Nephron progenitor cell (in vitro differentiated cells): ENCODE results near the gene CCDC172.

Experiments
- DNase-seq: peaks from one replicate; pipeline ENCODE4 v3.0.0; 2021
- H3K27ac Mint-ChIP-seq: 2 replicates; pipeline ENCODE4 v1.8.0; 2021; ENCODE audit warnings: mild to moderate bottlenecking, moderate library complexity, mixed read lengths
- H3K27me3 Mint-ChIP-seq: 2 replicates; pipeline ENCODE4 v1.8.0; 2021; ENCODE audit warnings: mild to moderate bottlenecking, low read depth, mixed read lengths; ENCODE audit not compliant: poor library complexity
- H3K36me3 Mint-ChIP-seq: 2 replicates; pipeline ENCODE4 v1.8.0; 2021; ENCODE audit warnings: low read depth, mixed read lengths
- H3K4me1 Mint-ChIP-seq: 2 replicates; pipeline ENCODE4 v1.8.0; 2021; ENCODE audit warnings: mixed read lengths
- H3K4me3 Mint-ChIP-seq: 2 replicates; pipeline ENCODE4 v1.8.0; 2021; ENCODE audit warnings: mild to moderate bottlenecking, moderate library complexity, mixed read lengths
- H3K9me3 Mint-ChIP-seq: 2 replicates; pipeline ENCODE4 v1.8.0; 2021; ENCODE audit warnings: mild to moderate bottlenecking, moderate library complexity, mixed read lengths
- CTCF ChIP-seq: fragments of 200-600 bp; sonication (generic); IDR thresholded peaks from 2 replicates; pipeline ENCODE4 v1.5.0; 2021; ENCODE audit warnings: antibody characterized with exemption

The CCDC172 gene

GRCh38 chr10:116304923-116305322 is 19.3 kb upstream of the CCDC172 start:
- no peak for TF ChIP-seq CTCF
- Mint-ChIP-seq H3K36me3 (no peaks in the 10 kb centered on the region), H3K27ac (no peak overlapping the region), H3K9me3 (no peaks in the 10 kb centered on the region), H3K4me3 (no peak overlapping the region), H3K4me1 (peaks cover 13% of the 10 kb centered on the region), H3K27me3 (peaks cover 16% of the 10 kb centered on the region)
- no peak for DNase-seq

- Mint-ChIP-seq H3K36me3 (no peaks in the 10 kb centered on the region), H3K27ac (no peak overlapping the region), H3K27me3 (peaks cover 15% of the 10 kb centered on the region), H3K4me1 (peaks cover 23% of the 10 kb centered on the region), H3K9me3 (no peaks in the 10 kb centered on the region), H3K4me3 (no peak overlapping the region)
- no peak for DNase-seq
- no peak for TF ChIP-seq CTCF
Measured at GRCh38 chr10:116306847-116307246, 17.4 kb upstream of the CCDC172 start.

- Mint-ChIP-seq H3K4me3 (no peak overlapping the region), H3K27ac (no peak overlapping the region), H3K36me3 (no peaks in the 10 kb centered on the region), H3K27me3 (peaks cover 15% of the 10 kb centered on the region), H3K4me1 (peaks cover 23% of the 10 kb centered on the region), H3K9me3 (no peaks in the 10 kb centered on the region)
- TF ChIP-seq CTCF: no peak
- no peak for DNase-seq
Measured at GRCh38 chr10:116307455-116307854, 16.8 kb upstream of the CCDC172 start.

GRCh38 chr10:116311016-116311415 is 13.2 kb upstream of the CCDC172 start:
- DNase-seq: no peak
- no peak for TF ChIP-seq CTCF
- Mint-ChIP-seq H3K4me1 (peaks cover 23% of the 10 kb centered on the region), H3K36me3 (no peaks in the 10 kb centered on the region), H3K27me3 (peaks cover 15% of the 10 kb centered on the region), H3K4me3 (no peak overlapping the region), H3K9me3 (no peaks in the 10 kb centered on the region), H3K27ac (no peak overlapping the region)

GRCh38 chr10:116311706-116312490 is 12.3 kb upstream of the CCDC172 start:
- no peaks in the 10 kb centered on the region for H3K9me3 Mint-ChIP-seq
- no peak overlapping the region for H3K4me3 Mint-ChIP-seq
- TF ChIP-seq CTCF: no peak
- H3K4me1 Mint-ChIP-seq: peaks cover 23% of the 10 kb centered on the region
- H3K27ac Mint-ChIP-seq: no peak overlapping the region
- no peaks in the 10 kb centered on the region for H3K36me3 Mint-ChIP-seq
- peaks cover 19% of the 10 kb centered on the region for H3K27me3 Mint-ChIP-seq
- DNase-seq: no peak

GRCh38 chr10:116312548-116312947 is 11.7 kb upstream of the CCDC172 start:
- H3K4me1 Mint-ChIP-seq: peaks cover 18% of the 10 kb centered on the region
- no peak for TF ChIP-seq CTCF
- no peak for DNase-seq
- no peaks in the 10 kb centered on the region for H3K36me3 Mint-ChIP-seq
- no peak overlapping the region for H3K4me3 Mint-ChIP-seq
- H3K27ac Mint-ChIP-seq: no peak overlapping the region
- H3K9me3 Mint-ChIP-seq: no peaks in the 10 kb centered on the region
- H3K27me3 Mint-ChIP-seq: peaks cover 19% of the 10 kb centered on the region
